ENCODE data around the gene USP5. TPM values are rescaled to one million over a fixed set of nuclear protein-coding genes. Genes with fewer than 3 reads are reported as not detected.

The USP5 gene
- polyA plus RNA-seq, 1 experiment, result 47.1 TPM

- DNase-seq (ENCODE audit: low read depth, low spot score), result no peak
- no peaks in the 10 kb centered on the region for H3K27me3 ChIP-seq (ENCODE audit: control insufficient read depth, insufficient read depth, low read length)
- POLR2A ChIA-PET, result no interaction called here
- CTCF ChIA-PET, result interaction anchor here (1.4 to 2.2 kb wide), 2 partner anchors 12 to 40 kb away, joined by 8 to 16 read pairs; partner anchors contain the start of gene SPSB2
- no peak overlapping the region for H3K27ac ChIP-seq (ENCODE audit: low read depth, low read length)
- H3K4me3 ChIP-seq (ENCODE audit: low read depth, low read length), result no peak overlapping the region
- TF ChIP-seq CTCF (IDR thresholded peaks at IDR 0.05; ENCODE audit: low read depth, low read length), result no peak
- no peaks in the 10 kb centered on the region; the same call in 1 of the 2 replicates for H3K9me3 ChIP-seq (ENCODE audit: control insufficient read depth, insufficient read depth, low read length)
Observed at GRCh38 chr12:6912164-6912935, 60.4 kb downstream of the USP5 start.

GRCh38 chr12:6914246-6914946 is 62.4 kb downstream of the USP5 start, which contains the start of gene ENO2:
ENO2 (plus strand) TSS chr12:6914580; CDS start chr12:6915833, 1,253 bp downstream.
- no peaks in the 10 kb centered on the region; the same call in 1 of the 2 replicates for H3K9me3 ChIP-seq (ENCODE audit: control insufficient read depth, insufficient read depth, low read length)
- no peak for DNase-seq (ENCODE audit: low read depth, low spot score)
- POLR2A ChIA-PET, result interaction anchor here (0.6 to 1.2 kb wide), 4 partner anchors 11 to 50 kb away, joined by 4 to 5 read pairs (median 4); no protein-coding TSS in a partner anchor
- H3K27me3 ChIP-seq (ENCODE audit: control insufficient read depth, insufficient read depth, low read length), result no peaks in the 10 kb centered on the region
- CTCF ChIA-PET, result interaction anchor here (1.2 kb wide), 1 partner anchor 9 kb away, joined by 3 read pairs; no protein-coding TSS in a partner anchor
- peak within 1 kb of the TSS; percentile 39 for H3K27ac ChIP-seq (ENCODE audit: low read depth, low read length)
- peak within 1 kb of the TSS; percentile 72 for H3K4me3 ChIP-seq (ENCODE audit: low read depth, low read length)
- no peak for TF ChIP-seq CTCF (IDR thresholded peaks at IDR 0.05; ENCODE audit: low read depth, low read length)

- H3K27ac ChIP-seq (ENCODE audit: low read depth, low read length), result peak overlapping the region; percentile 11
- H3K4me3 ChIP-seq (ENCODE audit: low read depth, low read length), result peak overlapping the region; percentile 72
- no peaks in the 10 kb centered on the region for H3K27me3 ChIP-seq (ENCODE audit: control insufficient read depth, insufficient read depth, low read length)
- TF ChIP-seq CTCF (IDR thresholded peaks at IDR 0.05; ENCODE audit: low read depth, low read length), result no peak
- no peaks in the 10 kb centered on the region; the same call in 1 of the 2 replicates for H3K9me3 ChIP-seq (ENCODE audit: control insufficient read depth, insufficient read depth, low read length)
- CTCF ChIA-PET, result no interaction called here
- DNase-seq (ENCODE audit: low read depth, low spot score), result no peak
- POLR2A ChIA-PET, result interaction anchor here (0.7 to 1.2 kb wide), 2 partner anchors 11 to 50 kb away, joined by 4 to 5 read pairs; no protein-coding TSS in a partner anchor
Observed at GRCh38 chr12:6914947-6915788, 63.2 kb downstream of the USP5 start.

DNA sequence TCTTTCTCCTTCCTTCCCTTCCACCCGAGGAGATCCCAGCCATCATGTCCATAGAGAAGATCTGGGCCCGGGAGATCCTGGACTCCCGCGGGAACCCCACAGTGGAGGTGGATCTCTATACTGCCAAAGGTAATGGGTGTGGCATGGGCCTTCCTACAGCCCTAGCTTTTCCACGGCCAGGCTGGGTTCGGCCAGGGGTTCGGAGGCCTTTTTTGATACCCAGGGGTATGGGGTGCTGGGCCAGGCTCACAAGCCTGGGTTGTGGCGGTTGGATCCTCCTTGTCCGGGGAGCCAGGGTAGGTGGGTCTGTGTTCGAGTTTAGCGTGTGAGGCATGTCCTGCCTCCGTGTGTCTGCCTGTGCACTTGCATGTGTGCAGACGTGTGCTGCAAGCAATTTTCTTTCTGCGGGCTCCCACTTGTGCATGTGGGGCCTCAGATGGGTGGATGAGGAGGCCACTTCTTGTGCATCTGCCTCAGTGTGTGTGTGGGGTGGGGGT is 63.9 kb downstream of the USP5 start:
- no peak overlapping the region; the same call in 1 of the 2 replicates for H3K4me3 ChIP-seq (ENCODE audit: low read depth, low read length)
- no peaks in the 10 kb centered on the region for H3K27me3 ChIP-seq (ENCODE audit: control insufficient read depth, insufficient read depth, low read length)
- DNase-seq (ENCODE audit: low read depth, low spot score), result no peak
- CTCF ChIA-PET, result interaction anchor here (0.6 to 1.8 kb wide), 3 partner anchors 8 to 25 kb away, joined by 3 to 8 read pairs (median 5); no protein-coding TSS in a partner anchor
- no peak for TF ChIP-seq CTCF (IDR thresholded peaks at IDR 0.05; ENCODE audit: low read depth, low read length)
- H3K9me3 ChIP-seq (ENCODE audit: control insufficient read depth, insufficient read depth, low read length), result no peaks in the 10 kb centered on the region; the same call in 1 of the 2 replicates
- H3K27ac ChIP-seq (ENCODE audit: low read depth, low read length), result no peak overlapping the region
- POLR2A ChIA-PET, result interaction anchor here (1.2 kb wide), 1 partner anchor 10 kb away, joined by 4 read pairs; no protein-coding TSS in a partner anchor

Other genes with a start within 250 kb of the USP5 start
- 86.3 and 119 TPM in 2 replicates for gene CHD4, start 244.8 kb upstream of the USP5 start, polyA plus RNA-seq (2011; rRNA removed)
- not detected in 2 replicates for gene LPAR5, start 216.2 kb upstream of the USP5 start, polyA plus RNA-seq (2011; rRNA removed)
- 0.41 and 0.64 TPM in 2 replicates for gene ACRBP, start 204.7 kb upstream of the USP5 start, polyA plus RNA-seq (2011; rRNA removed)
- 58.6 and 66.6 TPM in 2 replicates for gene ING4, start 189.0 kb upstream of the USP5 start, polyA plus RNA-seq (2011; rRNA removed)
- 39.3 and 44.3 TPM in 2 replicates for gene ZNF384, start 162.8 kb upstream of the USP5 start, polyA plus RNA-seq (2011; rRNA removed)
- gene PIANP, start 151.3 kb upstream of the USP5 start, polyA plus RNA-seq (2011; rRNA removed), result 1.2 and 2.2 TPM in 2 replicates
- gene COPS7A, start 128.1 kb upstream of the USP5 start, polyA plus RNA-seq (2011; rRNA removed), result 93.2 and 104 TPM in 2 replicates
- gene MLF2, start 99.0 kb upstream of the USP5 start, polyA plus RNA-seq (2011; rRNA removed), result 241 and 263 TPM in 2 replicates
- 155 and 170 TPM in 2 replicates for gene PTMS, start 85.8 kb upstream of the USP5 start, polyA plus RNA-seq (2011; rRNA removed)
- gene LAG3, start 79.6 kb upstream of the USP5 start, polyA plus RNA-seq (2011; rRNA removed), result 0.11 and 0.33 TPM in 2 replicates
- gene CD4, start 62.6 kb upstream of the USP5 start, polyA plus RNA-seq (2011; rRNA removed), result 24.8 and 24.9 TPM in 2 replicates
- gene GPR162, start 30.3 kb upstream of the USP5 start, polyA plus RNA-seq (2011; rRNA removed), result 5.2 and 7.6 TPM in 2 replicates
- gene P3H3, start 23.7 kb upstream of the USP5 start, polyA plus RNA-seq (2011; rRNA removed), result 45.5 and 65.3 TPM in 2 replicates
- 3.4 and 3.6 TPM in 2 replicates for gene GNB3, start 11.2 kb upstream of the USP5 start, polyA plus RNA-seq (2011; rRNA removed)
- 11.6 and 12.5 TPM in 2 replicates for gene CDCA3, start 864 bp upstream of the USP5 start, polyA plus RNA-seq (2011; rRNA removed)
- 1,246 and 1,347 TPM in 2 replicates for gene TPI1, start 15.4 kb downstream of the USP5 start, polyA plus RNA-seq (2011; rRNA removed)
- 2.6 and 3.7 TPM in 2 replicates for gene SPSB2, start 21.2 kb downstream of the USP5 start, polyA plus RNA-seq (2011; rRNA removed)
- gene LRRC23, start 52.7 kb downstream of the USP5 start, polyA plus RNA-seq (2011; rRNA removed), result 10.4 and 10.6 TPM in 2 replicates
- 25.4 and 27.5 TPM in 2 replicates for gene ENO2, start 62.4 kb downstream of the USP5 start, polyA plus RNA-seq (2011; rRNA removed)
- 11.2 and 21.4 TPM in 2 replicates for gene ATN1, start 75.8 kb downstream of the USP5 start, polyA plus RNA-seq (2011; rRNA removed)
- gene RNU7-1, start 91.7 kb downstream of the USP5 start, polyA plus RNA-seq (2011; rRNA removed), result not detected in 2 replicates
- gene C12orf57, start 91.9 kb downstream of the USP5 start, polyA plus RNA-seq (2011; rRNA removed), result 359 and 425 TPM in 2 replicates
- 0.07 and 0.10 TPM in 2 replicates for gene PTPN6, start 99.2 kb downstream of the USP5 start, polyA plus RNA-seq (2011; rRNA removed)
- 242 and 255 TPM in 2 replicates for gene PHB2, start 118.5 kb downstream of the USP5 start, polyA plus RNA-seq (2011; rRNA removed)
- 46.1 and 47.8 TPM in 2 replicates for gene EMG1, start 118.8 kb downstream of the USP5 start, polyA plus RNA-seq (2011; rRNA removed)
- 36.0 and 37.6 TPM in 2 replicates for gene LPCAT3, start 166.3 kb downstream of the USP5 start, polyA plus RNA-seq (2011; rRNA removed)
- gene C1S, start 208.6 kb downstream of the USP5 start, polyA plus RNA-seq (2011; rRNA removed), result 406 and 458 TPM in 2 replicates
- 617 and 795 TPM in 2 replicates for gene C1R, start 240.3 kb downstream of the USP5 start, polyA plus RNA-seq (2011; rRNA removed)

Data from AG04450 (cell line).